GM12878 (cell line): ENCODE results near the gene BBS9. TPM values are rescaled to one million over a fixed set of nuclear protein-coding genes. Genes with fewer than 3 reads are reported as not detected.

ENCODE experiments used
- ATAC-seq: fragments of 200-7000 bp; cut with Tn5 transposase; 3 replicates; pipeline ENCODE4 v1.9.1; 2020; ENCODE audit warnings: mild to moderate bottlenecking, moderate library complexity
- BruUV-seq: library from RNA; stranded (reverse); fragments of 400-500 nt; replicated peaks from 2 replicates; lab custom pipeline; 2021; lab: Mats Ljungman, UMichigan
- CTCF ChIA-PET: fragments of 300-600 bp; sonication (Branson Sonifier 250); formaldehyde crosslinking; extraction: SDS; loops from one replicate; lab custom pipeline; 2021; ENCODE audit warnings: inconsistent platforms; lab: Yijun Ruan, JAX
- POLR2A ChIA-PET: fragments of 350-600 bp; formaldehyde crosslinking; extraction: SDS; loops from one replicate; lab custom pipeline; 2021; ENCODE audit warnings: inconsistent platforms; lab: Charles Lee
- RAD21 ChIA-PET: fragments of 300-600 bp; sonication (Branson Sonifier 250); formaldehyde crosslinking; loops from one replicate; lab custom pipeline; 2023; ENCODE audit warnings: antibody characterized with exemption; ENCODE audit not compliant: unreplicated experiment; lab: Charles Lee
- SMC1A ChIA-PET: fragments of 300-600 bp; sonication (Branson Sonifier 250); formaldehyde crosslinking; loops from one replicate; lab custom pipeline; 2023; ENCODE audit not compliant: unreplicated experiment, uncharacterized antibody; lab: Charles Lee
- DNase-seq: peaks from one replicate; pipeline ENCODE4 v3.0.0-alpha.2; 2011; ENCODE audit warnings: low read depth, low spot score
- FAIRE-seq: peaks from 3 replicates; lab custom pipeline; 2011; peaks lifted over from hg19 to GRCh38; lab: Jason Lieb, UNC
- H2AFZ ChIP-seq: 2 replicates; pipeline ENCODE4 v1.6.0; 2011; ENCODE audit warnings: low read depth, low read length, control low read depth; ENCODE audit not compliant: control insufficient read depth
- H3K27ac ChIP-seq: 2 replicates; pipeline ENCODE4 v1.5.1; 2011; ENCODE audit warnings: control low read depth; ENCODE audit not compliant: control insufficient read depth, insufficient read depth
- H3K27me3 ChIP-seq, 2 experiments: replicated peaks in 1 of 2; 2 replicates each; pipeline versions ENCODE4 v1.6.0 to v1.6.1; 2011; ENCODE audit warnings: low read length in 1 of 2; ENCODE audit not compliant: control insufficient read depth in 2 of 2, insufficient read depth in 2 of 2
- H3K36me3 ChIP-seq, 2 experiments: 2 replicates each; pipeline ENCODE4 v1.5.1; 2011; ENCODE audit warnings: low read length in 1 of 2; ENCODE audit not compliant: control insufficient read depth in 2 of 2, insufficient read depth in 2 of 2
- H3K4me1 ChIP-seq: 2 replicates; pipeline ENCODE4 v1.6.1; 2011; ENCODE audit warnings: mild to moderate bottlenecking, low read length, moderate library complexity, mixed read lengths; ENCODE audit not compliant: control insufficient read depth, insufficient read depth
- H3K4me2 ChIP-seq: 2 replicates; pipeline ENCODE4 v1.6.0; 2011; ENCODE audit warnings: control low read depth; ENCODE audit not compliant: control insufficient read depth, insufficient read depth
- H3K4me3 ChIP-seq: fragments of 200-600 bp; sonication (generic); 2 replicates; pipeline ENCODE4 v1.5.1; 2016
- H3K79me2 ChIP-seq: 2 replicates; pipeline ENCODE4 v1.6.0; 2011; ENCODE audit warnings: low read length; ENCODE audit not compliant: control insufficient read depth, insufficient read depth
- H3K9ac ChIP-seq: 2 replicates; pipeline ENCODE4 v1.8.0; 2011; ENCODE audit warnings: low read length, control low read depth, mixed read lengths; ENCODE audit not compliant: control insufficient read depth, insufficient read depth
- H3K9me3 ChIP-seq: replicated peaks from 3 replicates; pipeline ENCODE4 v1.5.1; 2011; ENCODE audit warnings: mild to moderate bottlenecking, low read length; ENCODE audit not compliant: control insufficient read depth, insufficient read depth
- H4K20me1 ChIP-seq: 2 replicates; pipeline ENCODE4 v1.6.0; 2011; ENCODE audit not compliant: control insufficient read depth, insufficient read depth
- BHLHE40 ChIP-seq, 2 experiments: fragments of 450-650 bp in 1 of 2; IDR thresholded peaks; 2 replicates each; pipeline ENCODE4 v1.6.1; 2011 to 2017; ENCODE audit warnings: low read depth in 2 of 2, borderline replicate concordance in 1 of 2, improper control_type of control experiment in 1 of 2, low read length in 1 of 2, mild to moderate bottlenecking in 1 of 2
- CBFB ChIP-seq: IDR thresholded peaks from 2 replicates; pipeline ENCODE4 v1.6.1; 2016; ENCODE audit warnings: antibody characterized with exemption, low read depth
- CBX5 ChIP-seq: sonication (generic); IDR thresholded peaks from 2 replicates; pipeline ENCODE4 v1.6.1; 2016; ENCODE audit warnings: low read depth, moderate library complexity, mild to moderate bottlenecking, inconsistent platforms
- CHD1 ChIP-seq: IDR thresholded peaks from 2 replicates; pipeline ENCODE4 v1.6.1; 2012; ENCODE audit warnings: low read depth, low read length, improper control_type of control experiment
- ELK1 ChIP-seq: IDR thresholded peaks from 2 replicates; pipeline ENCODE4 v1.6.1; 2012; ENCODE audit warnings: low read depth, low read length, improper control_type of control experiment
- HDAC2 ChIP-seq: fragments of 200-600 bp; sonication (generic); IDR thresholded peaks from 2 replicates; pipeline ENCODE4 v1.6.1; 2017
- MEF2A ChIP-seq: IDR thresholded peaks from 2 replicates; pipeline ENCODE4 v1.6.1; 2011; ENCODE audit warnings: low read depth, mild to moderate bottlenecking, low read length, moderate library complexity; ENCODE audit not compliant: insufficient read depth
- NR2C1 ChIP-seq: fragments of 450-650 bp; IDR thresholded peaks from 2 replicates; pipeline ENCODE4 v1.6.1; 2017; ENCODE audit warnings: antibody characterized with exemption, mild to moderate bottlenecking, moderate library complexity
- RCOR1 ChIP-seq: conservative IDR thresholded peaks from 2 replicates; pipeline ENCODE4 v1.6.1; 2012; ENCODE audit warnings: low read depth, low read length, improper control_type of control experiment
- SIN3A ChIP-seq: IDR thresholded peaks from 2 replicates; pipeline ENCODE4 v1.6.1; 2012; ENCODE audit warnings: low read depth, low read length, improper control_type of control experiment
- SMAD1 ChIP-seq: fragments of 450-650 bp; IDR thresholded peaks from 2 replicates; pipeline ENCODE4 v1.6.1; 2018; ENCODE audit warnings: mild to moderate bottlenecking, low read depth; ENCODE audit not compliant: partially characterized antibody
- SMARCA5 ChIP-seq: fragments of 450-650 bp; IDR thresholded peaks from 2 replicates; pipeline ENCODE4 v1.6.1; 2017; ENCODE audit warnings: mild to moderate bottlenecking
- SPI1 ChIP-seq: IDR thresholded peaks from 2 replicates; pipeline ENCODE4 v1.6.1; 2011; ENCODE audit warnings: low read depth, mild to moderate bottlenecking, low read length, moderate library complexity, borderline replicate concordance; ENCODE audit not compliant: insufficient read depth
- USF2 ChIP-seq: IDR thresholded peaks from 2 replicates; pipeline ENCODE4 v1.6.1; 2011; ENCODE audit warnings: low read depth, low read length, improper control_type of control experiment, borderline replicate concordance
- ZBED1 ChIP-seq: IDR thresholded peaks from 2 replicates; pipeline ENCODE4 v1.6.1; 2016; ENCODE audit warnings: borderline replicate concordance
- in situ Hi-C: fragments of 300-500 bp; cut with MboI; formaldehyde crosslinking; loops from 9 replicates; pipeline ENCODE4 v1.14.3; 2018; ENCODE audit warnings: mixed read lengths
- intact Hi-C: fragments of 100-400 bp; cut with micrococcal nuclease; formaldehyde crosslinking; loops from one replicate; pipeline ENCODE4 v1.14.2; 2022; ENCODE audit not compliant: unreplicated experiment
- polyA plus RNA-seq, 11 experiments: library from polyadenylated mRNA; depleted of rRNA in 4 of 11; unstranded in 6 of 11; stranded (reverse) in 5 of 11; fragments of >200 nt; fragmentation: Nextera tagmentation in 4 of 11; fragmentation: Illumina TruSeq in 1 of 11; extraction: Ambion mirVana in 4 of 11; extraction: Trizol in 1 of 11; gene quantifications; 1 replicate in 1 of 11; 2 replicates in 10 of 11; pipeline versions ENCODE4 v1.2.1 to v1.2.3, GENCODE V29; 2011 to 2016; ENCODE audit warnings: inconsistent platforms in 2 of 11, missing spikeins in 2 of 11, low read depth in 1 of 11
- total RNA-seq, 4 experiments: library from RNA; depleted of rRNA in 3 of 4; stranded (reverse); fragments of >200 nt in 3 of 4; fragmentation: Illumina TruSeq in 1 of 4; extraction: Trizol in 1 of 4; gene quantifications; 2 replicates each; pipeline versions ENCODE4 v1.2.1 to v1.2.3, GENCODE V29; 2013 to 2021
- TF ChIP-seq, protein P1 (sequence below): fragments of 450-650 bp; IDR thresholded peaks from 2 replicates; pipeline ENCODE4 v1.6.1; 2017; ENCODE audit warnings: mild to moderate bottlenecking, moderate library complexity

The BBS9 gene
- total and polyA plus RNA-seq, 10 of the 15 experiments (the other 5 are each of a cell fraction or from before 2014, with no cell fraction given) = 1.2 to 5.6 (median 2.3) TPM

DNA sequence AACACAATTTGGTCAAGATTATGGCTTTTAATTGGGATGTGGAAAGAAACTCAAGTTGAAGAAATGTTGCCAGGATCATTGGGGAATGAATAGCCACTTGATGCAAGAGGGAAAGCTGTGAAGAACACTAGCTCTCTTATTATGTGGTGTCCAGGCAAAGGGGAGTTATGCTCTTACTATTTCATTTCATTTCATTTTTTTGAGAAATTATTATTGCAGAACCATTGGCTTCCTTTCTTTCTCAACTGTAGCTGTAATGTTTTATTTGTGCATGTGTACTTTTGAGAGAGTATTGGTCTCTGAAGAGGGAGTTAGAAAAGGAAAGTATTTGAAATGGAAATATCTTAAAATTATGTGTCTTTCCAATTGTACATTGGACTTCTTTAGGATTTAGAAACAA lies 463.4 kb downstream of the BBS9 start:
- BruUV-seq = no TSS peak
- H3K4me2 ChIP-seq = no peak overlapping the region
- no peaks in the 10 kb centered on the region for H3K9me3 ChIP-seq
- RAD21 ChIA-PET = no interaction called here
- TF ChIP-seq SIN3A (no peak), ZBED1 (no peak), SMARCA5 (no peak), CBX5 (no peak), HDAC2 (no peak), CBFB (no peak), CHD1 (no peak), NR2C1 (no peak), RCOR1 (no peak), MEF2A (no peak), SMAD1 (no peak), USF2 (no peak), ELK1 (no peak), BHLHE40 (IDR thresholded peaks at IDR 0.05; ENCODE audit: borderline replicate concordance in 1 of 2, low read depth in 2 of 2, low read length in 1 of 2) (no peak), SPI1 (no peak)
- TF ChIP-seq, protein P1, sequence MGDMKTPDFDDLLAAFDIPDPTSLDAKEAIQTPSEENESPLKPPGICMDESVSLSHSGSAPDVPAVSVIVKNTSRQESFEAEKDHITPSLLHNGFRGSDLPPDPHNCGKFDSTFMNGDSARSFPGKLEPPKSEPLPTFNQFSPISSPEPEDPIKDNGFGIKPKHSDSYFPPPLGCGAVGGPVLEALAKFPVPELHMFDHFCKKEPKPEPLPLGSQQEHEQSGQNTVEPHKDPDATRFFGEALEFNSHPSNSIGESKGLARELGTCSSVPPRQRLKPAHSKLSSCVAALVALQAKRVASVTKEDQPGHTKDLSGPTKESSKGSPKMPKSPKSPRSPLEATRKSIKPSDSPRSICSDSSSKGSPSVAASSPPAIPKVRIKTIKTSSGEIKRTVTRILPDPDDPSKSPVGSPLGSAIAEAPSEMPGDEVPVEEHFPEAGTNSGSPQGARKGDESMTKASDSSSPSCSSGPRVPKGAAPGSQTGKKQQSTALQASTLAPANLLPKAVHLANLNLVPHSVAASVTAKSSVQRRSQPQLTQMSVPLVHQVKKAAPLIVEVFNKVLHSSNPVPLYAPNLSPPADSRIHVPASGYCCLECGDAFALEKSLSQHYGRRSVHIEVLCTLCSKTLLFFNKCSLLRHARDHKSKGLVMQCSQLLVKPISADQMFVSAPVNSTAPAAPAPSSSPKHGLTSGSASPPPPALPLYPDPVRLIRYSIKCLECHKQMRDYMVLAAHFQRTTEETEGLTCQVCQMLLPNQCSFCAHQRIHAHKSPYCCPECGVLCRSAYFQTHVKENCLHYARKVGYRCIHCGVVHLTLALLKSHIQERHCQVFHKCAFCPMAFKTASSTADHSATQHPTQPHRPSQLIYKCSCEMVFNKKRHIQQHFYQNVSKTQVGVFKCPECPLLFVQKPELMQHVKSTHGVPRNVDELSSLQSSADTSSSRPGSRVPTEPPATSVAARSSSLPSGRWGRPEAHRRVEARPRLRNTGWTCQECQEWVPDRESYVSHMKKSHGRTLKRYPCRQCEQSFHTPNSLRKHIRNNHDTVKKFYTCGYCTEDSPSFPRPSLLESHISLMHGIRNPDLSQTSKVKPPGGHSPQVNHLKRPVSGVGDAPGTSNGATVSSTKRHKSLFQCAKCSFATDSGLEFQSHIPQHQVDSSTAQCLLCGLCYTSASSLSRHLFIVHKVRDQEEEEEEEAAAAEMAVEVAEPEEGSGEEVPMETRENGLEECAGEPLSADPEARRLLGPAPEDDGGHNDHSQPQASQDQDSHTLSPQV = no peak
- TF ChIP-seq, all 136 proteins: peak for 0
- SMC1A ChIA-PET = no interaction called here
- Histone ChIP-seq H3K79me2 (no peaks in the 10 kb centered on the region), H3K36me3 (no peaks in the 10 kb centered on the region), H3K4me3 (no peak overlapping the region), H3K9ac (no peak overlapping the region), H4K20me1 (no peaks in the 10 kb centered on the region), H3K27ac (no peak overlapping the region), H3K27me3 (no peaks in the 10 kb centered on the region), H3K4me1 (no peaks in the 10 kb centered on the region), H2AFZ (no peak overlapping the region)
- intact Hi-C loops (no loop called here), in situ Hi-C loops (no loop called here)
- CTCF ChIA-PET = interaction anchor here (1.0 kb wide), 1 partner anchor 69 kb away, joined by 4 read pairs; no protein-coding TSS in a partner anchor
- DNase-seq (no peak), ATAC-seq (no peak), FAIRE-seq (no peak)
- POLR2A ChIA-PET = no interaction called here
